H1 (cell line): ENCODE data around the gene TRHDE. TPM values are rescaled to one million over a fixed set of nuclear protein-coding genes. Genes with fewer than 3 reads are reported as not detected.

ENCODE experiments used
- CTCF ChIA-PET: fragments of 300-600 bp; sonication (Branson Sonifier 250); formaldehyde crosslinking; loops from one replicate; lab custom pipeline; 2021; ENCODE audit not compliant: partially characterized antibody; lab: Charles Lee
- POLR2A ChIA-PET: fragments of 300-600 bp; sonication (Branson Sonifier 250); formaldehyde crosslinking; loops from one replicate; lab custom pipeline; 2021; ENCODE audit warnings: inconsistent platforms; ENCODE audit not compliant: partially characterized antibody; lab: Charles Lee
- DNase-seq, 2 experiments: peaks; one replicate each; pipeline versions ENCODE4 v3.0.0 to v3.0.0-alpha.2; 2010 to 2022; ENCODE audit warnings: low spot score in 2 of 2, low read depth in 1 of 2, mixed read lengths in 1 of 2
- FAIRE-seq: peaks from 2 replicates; lab custom pipeline; 2011; peaks lifted over from hg19 to GRCh38; lab: Jason Lieb, UNC
- H2AFZ ChIP-seq: 2 replicates; pipeline ENCODE4 v1.8.1; 2012; ENCODE audit warnings: low read length, inconsistent platforms
- H2AK5ac ChIP-seq: 2 replicates; pipeline ENCODE4 v1.6.1; 2013; ENCODE audit warnings: low read depth, low read length
- H2BK120ac ChIP-seq: replicated peaks from 2 replicates; pipeline ENCODE3; 2013; ENCODE audit warnings: low read depth, low read length, inconsistent platforms
- H2BK12ac ChIP-seq: 2 replicates; pipeline ENCODE4 v1.6.1; 2013; ENCODE audit warnings: low read depth, low read length
- H2BK15ac ChIP-seq: 2 replicates; pipeline ENCODE4 v1.6.1; 2013; ENCODE audit warnings: low read length
- H2BK20ac ChIP-seq: 2 replicates; pipeline ENCODE4 v1.6.1; 2013; ENCODE audit warnings: low read length
- H2BK5ac ChIP-seq: 2 replicates; pipeline ENCODE4 v1.6.1; 2013; ENCODE audit warnings: low read depth, low read length
- H3K14ac ChIP-seq: 2 replicates; pipeline ENCODE4 v1.6.1; 2013; ENCODE audit warnings: inconsistent platforms; ENCODE audit not compliant: insufficient read length
- H3K18ac ChIP-seq: 2 replicates; pipeline ENCODE4 v1.6.1; 2013; ENCODE audit warnings: low read length; ENCODE audit errors: extremely low read depth
- H3K23ac ChIP-seq: 2 replicates; pipeline ENCODE4 v1.6.1; 2013; ENCODE audit warnings: inconsistent platforms; ENCODE audit not compliant: insufficient read length
- H3K23me2 ChIP-seq: 2 replicates; pipeline ENCODE4 v1.6.1; 2013; ENCODE audit warnings: low read depth, low read length
- H3K27ac ChIP-seq: 2 replicates; pipeline ENCODE4 v1.6.1; 2011; ENCODE audit warnings: low read depth, low read length, inconsistent platforms
- H3K27me3 ChIP-seq, 4 experiments: replicated peaks in 1 of 4; 1 replicate in 1 of 4; 2 replicates in 3 of 4; pipeline versions ENCODE4 v1.6.1 to v1.8.1; 2011 to 2013; ENCODE audit warnings: low read length in 3 of 4, mild to moderate bottlenecking in 3 of 4, inconsistent platforms in 2 of 4, mixed read lengths in 2 of 4, moderate library complexity in 1 of 4; ENCODE audit not compliant: control insufficient read depth in 3 of 4, insufficient read depth in 3 of 4; ENCODE audit errors: extremely low read depth in 1 of 4
- H3K36me3 ChIP-seq, 4 experiments: 2 replicates each; pipeline versions ENCODE4 v1.6.1 to v1.8.1; 2011 to 2013; ENCODE audit warnings: mild to moderate bottlenecking in 4 of 4, low read length in 3 of 4, moderate library complexity in 2 of 4, control low read depth in 1 of 4, inconsistent platforms in 1 of 4; ENCODE audit not compliant: insufficient read depth in 4 of 4, control insufficient read depth in 2 of 4
- H3K4ac ChIP-seq: replicated peaks from 2 replicates; pipeline ENCODE3; 2013; ENCODE audit warnings: low read length, low read depth, mixed read lengths, inconsistent platforms; ENCODE audit not compliant: insufficient read length
- H3K4me1 ChIP-seq, 4 experiments: replicated peaks in 1 of 4; 1 replicate in 1 of 4; 2 replicates in 3 of 4; pipeline versions ENCODE4 v1.6.1 to v1.8.1; 2011 to 2013; ENCODE audit warnings: low read length in 3 of 4, inconsistent platforms in 2 of 4, mixed read lengths in 1 of 4; ENCODE audit not compliant: insufficient read depth in 4 of 4, control insufficient read depth in 3 of 4
- H3K4me2 ChIP-seq, 2 experiments: 2 replicates each; pipeline versions ENCODE4 v1.6.1 to v1.8.1; 2011 to 2013; ENCODE audit warnings: low read depth in 2 of 2, low read length in 2 of 2, control low read depth in 1 of 2, inconsistent platforms in 1 of 2, mild to moderate bottlenecking in 1 of 2; ENCODE audit not compliant: insufficient read depth in 1 of 2
- H3K4me3 ChIP-seq, 4 experiments: fragments of 200-600, 300-600 bp in 1 of 4; sonication (generic), shearing (Covaris generic), sonication (Bioruptor Twin) in 1 of 4; 2 replicates each; pipeline versions ENCODE4 v1.5.1 to v1.8.1; 2011 to 2016; ENCODE audit warnings: low read length in 4 of 4, low read depth in 3 of 4, control low read depth in 2 of 4, inconsistent platforms in 2 of 4, mild to moderate bottlenecking in 2 of 4, mixed read lengths in 1 of 4, moderate library complexity in 1 of 4; ENCODE audit not compliant: insufficient read depth in 2 of 4; ENCODE audit errors: extremely low read depth in 1 of 4
- H3K56ac ChIP-seq: replicated peaks from 2 replicates; pipeline ENCODE3; 2013; ENCODE audit warnings: low read depth, mild to moderate bottlenecking, mixed read lengths, low read length, inconsistent platforms; ENCODE audit not compliant: insufficient read length
- H3K79me1 ChIP-seq: 2 replicates; pipeline ENCODE4 v1.6.1; 2013; ENCODE audit warnings: low read depth, low read length, control low read depth
- H3K79me2 ChIP-seq, 2 experiments: 2 replicates each; pipeline versions ENCODE4 v1.6.1 to v1.8.1; 2012 to 2013; ENCODE audit warnings: low read length in 2 of 2, mild to moderate bottlenecking in 2 of 2, inconsistent platforms in 1 of 2; ENCODE audit not compliant: insufficient read depth in 2 of 2, control insufficient read depth in 1 of 2
- H3K9ac ChIP-seq, 4 experiments: replicated peaks in 1 of 4; 1 replicate in 1 of 4; 2 replicates in 3 of 4; pipeline versions ENCODE4 v1.6.1 to v1.8.1; 2011 to 2013; ENCODE audit warnings: low read depth in 3 of 4, low read length in 3 of 4, control low read depth in 2 of 4, mild to moderate bottlenecking in 2 of 4, moderate library complexity in 2 of 4, inconsistent platforms in 1 of 4; ENCODE audit errors: extremely low read depth in 1 of 4
- H3K9me3 ChIP-seq, 2 experiments: 2 replicates each; pipeline versions ENCODE4 v1.6.1 to v1.8.1; 2012 to 2013; ENCODE audit warnings: mild to moderate bottlenecking in 2 of 2, moderate library complexity in 2 of 2, control low read depth in 1 of 2, inconsistent platforms in 1 of 2, low read depth in 1 of 2, low read length in 1 of 2, mixed read lengths in 1 of 2; ENCODE audit not compliant: insufficient read depth in 2 of 2
- H4K20me1 ChIP-seq, 2 experiments: replicated peaks in 1 of 2; 2 replicates each; pipeline versions ENCODE3 to v1.8.1; 2011 to 2013; ENCODE audit warnings: inconsistent platforms in 2 of 2, low read length in 2 of 2, mild to moderate bottlenecking in 1 of 2; ENCODE audit not compliant: insufficient read depth in 2 of 2, control insufficient read depth in 1 of 2
- H4K5ac ChIP-seq: 2 replicates; pipeline ENCODE4 v1.6.1; 2013; ENCODE audit warnings: low read length, low read depth, mixed read lengths, inconsistent platforms; ENCODE audit not compliant: insufficient read length
- H4K8ac ChIP-seq: 2 replicates; pipeline ENCODE4 v1.8.0; 2013; ENCODE audit warnings: mild to moderate bottlenecking, moderate library complexity, low read length, inconsistent platforms; ENCODE audit not compliant: insufficient read depth; ENCODE audit errors: extremely low read depth
- H4K91ac ChIP-seq: replicated peaks from 2 replicates; pipeline ENCODE3; 2013; ENCODE audit warnings: low read length, mixed read lengths, inconsistent platforms; ENCODE audit not compliant: insufficient read length
- YY1 ChIP-seq: IDR thresholded peaks from 2 replicates; pipeline ENCODE4 v1.6.1; 2011; ENCODE audit warnings: low read depth, mild to moderate bottlenecking, low read length
- WGBS, 2 experiments: shearing (Covaris generic) in 1 of 2; methylation state at CpG; one replicate each; pipeline versions ENCODE4 v1.1.6 to v1.1.7; 2013 to 2015; ENCODE audit warnings: low lambda C conversion rate in 2 of 2, mixed read lengths in 2 of 2, inconsistent platforms in 1 of 2, low coverage in 1 of 2, missing lambda C conversion rate in 1 of 2; ENCODE audit not compliant: insufficient replicate concordance in 2 of 2, insufficient coverage in 1 of 2, insufficient read length in 1 of 2; ENCODE audit errors: extremely low coverage in 1 of 2, missing lambda C conversion rate in 1 of 2; 5-methylcytosine and 5-hydroxymethylcytosine counted together
- polyA plus RNA-seq, 7 experiments: library from polyadenylated mRNA; depleted of rRNA in 3 of 7; stranded (reverse) in 5 of 7; unstranded in 2 of 7; fragments of >200 nt in 5 of 7; fragments of 200-250 nt in 2 of 7; gene quantifications; 1 replicate in 5 of 7; 2 replicates in 1 of 7; 4 replicates in 1 of 7; pipeline versions ENCODE4 v1.2.1 to v1.2.3, GENCODE V29; 2011 to 2013; ENCODE audit warnings: missing spikeins in 2 of 7, mixed read lengths in 2 of 7
- total RNA-seq: library from RNA; stranded (reverse); fragmentation: NEBNext Ultra II Directional; extraction: Animal tissue kit (Norgen Biotek cat#: 25700); gene quantifications from 2 replicates; pipeline ENCODE4 v1.2.1, GENCODE V29; 2021
- TF ChIP-seq, protein P1 (sequence below), 3 experiments: IDR thresholded peaks; 1 replicate in 2 of 3; 2 replicates in 1 of 3; pipeline versions ENCODE4 v1.5.1 to v1.6.1; 2011; ENCODE audit warnings: low read length in 3 of 3, mild to moderate bottlenecking in 3 of 3, inconsistent platforms in 2 of 3, low read depth in 1 of 3, moderate library complexity in 1 of 3; ENCODE audit not compliant: insufficient read depth in 1 of 3; ENCODE audit errors: control extremely low read depth in 1 of 3

The TRHDE gene
- total and polyA plus RNA-seq, 2 of the 8 experiments (the other 6 are each of a cell fraction or from before 2014, with no cell fraction given): 1.3 to 5.0 TPM

DNA sequence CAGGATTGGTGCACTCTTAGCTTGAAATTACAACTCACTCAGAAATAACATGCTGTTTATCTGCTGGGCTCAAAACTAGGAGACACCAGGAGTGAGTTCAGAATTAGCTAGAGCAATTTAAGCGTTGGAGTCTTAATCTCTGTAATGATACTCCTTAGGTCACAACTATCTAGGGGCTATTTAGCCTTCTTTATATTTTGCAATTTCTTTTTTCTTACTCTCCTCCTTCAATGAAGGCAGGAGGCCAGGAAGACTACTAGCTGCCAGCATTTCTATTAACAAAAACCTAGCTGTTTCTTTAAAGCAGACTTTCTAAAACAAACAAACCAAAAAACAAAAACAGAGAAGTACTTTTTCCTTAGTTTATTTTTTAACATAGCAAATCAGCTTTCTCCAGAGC, 226.2 kb downstream of the TRHDE start:
- Histone ChIP-seq H3K4ac (no peak overlapping the region), H3K18ac (no peak overlapping the region), H3K79me2 (no peaks in the 10 kb centered on the region), H3K4me1 (no peaks in the 10 kb centered on the region), H2BK20ac (no peak overlapping the region), H3K27me3 (no peaks in the 10 kb centered on the region), H2AK5ac (no peak overlapping the region), H3K9me3 (no peaks in the 10 kb centered on the region), H4K8ac (no peak overlapping the region), H3K27ac (no peak overlapping the region), H2BK5ac (no peak overlapping the region), H3K14ac (no peak overlapping the region), H2BK15ac (no peak overlapping the region), H3K23ac (no peak overlapping the region), H4K5ac (no peak overlapping the region), H2BK120ac (no peak overlapping the region), H3K4me3 (no peak overlapping the region), H3K56ac (no peak overlapping the region), H2BK12ac (no peak overlapping the region), H2AFZ (no peak overlapping the region), H3K36me3 (no peaks in the 10 kb centered on the region), H3K9ac (no peak overlapping the region), H3K4me2 (no peak overlapping the region), H3K79me1 (no peaks in the 10 kb centered on the region), H4K20me1 (no peaks in the 10 kb centered on the region), H3K23me2 (no peaks in the 10 kb centered on the region; the same call in 1 of the 2 replicates), H4K91ac (no peak overlapping the region)
- TF ChIP-seq, protein P1, sequence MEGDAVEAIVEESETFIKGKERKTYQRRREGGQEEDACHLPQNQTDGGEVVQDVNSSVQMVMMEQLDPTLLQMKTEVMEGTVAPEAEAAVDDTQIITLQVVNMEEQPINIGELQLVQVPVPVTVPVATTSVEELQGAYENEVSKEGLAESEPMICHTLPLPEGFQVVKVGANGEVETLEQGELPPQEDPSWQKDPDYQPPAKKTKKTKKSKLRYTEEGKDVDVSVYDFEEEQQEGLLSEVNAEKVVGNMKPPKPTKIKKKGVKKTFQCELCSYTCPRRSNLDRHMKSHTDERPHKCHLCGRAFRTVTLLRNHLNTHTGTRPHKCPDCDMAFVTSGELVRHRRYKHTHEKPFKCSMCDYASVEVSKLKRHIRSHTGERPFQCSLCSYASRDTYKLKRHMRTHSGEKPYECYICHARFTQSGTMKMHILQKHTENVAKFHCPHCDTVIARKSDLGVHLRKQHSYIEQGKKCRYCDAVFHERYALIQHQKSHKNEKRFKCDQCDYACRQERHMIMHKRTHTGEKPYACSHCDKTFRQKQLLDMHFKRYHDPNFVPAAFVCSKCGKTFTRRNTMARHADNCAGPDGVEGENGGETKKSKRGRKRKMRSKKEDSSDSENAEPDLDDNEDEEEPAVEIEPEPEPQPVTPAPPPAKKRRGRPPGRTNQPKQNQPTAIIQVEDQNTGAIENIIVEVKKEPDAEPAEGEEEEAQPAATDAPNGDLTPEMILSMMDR (IDR thresholded peaks at IDR 0.05; ENCODE audit: control extremely low read depth in 1 of 3, insufficient read depth in 1 of 3, low read depth in 1 of 3, low read length in 3 of 3): no peak
- TF ChIP-seq YY1: no peak
- CTCF ChIA-PET: interaction anchor here (0.7 kb wide), 1 partner anchor 89 kb away, joined by 3 read pairs; no protein-coding TSS in a partner anchor
- POLR2A ChIA-PET: no interaction called here
- FAIRE-seq: no peak
- 83% methylated on average over 1 of the region's 1 CpG; no CpG with 5 or more reads in 1 of the 2 experiments for WGBS, 2 experiments
- no peak for DNase-seq
